GM12892 (cell line): ENCODE results near the gene ACOT7.

ENCODE experiments used
- POLR2A ChIP-seq: IDR thresholded peaks from 2 replicates; pipeline ENCODE4 v1.6.1; 2011; ENCODE audit warnings: low read depth, low read length, control low read depth
- POLR2AphosphoS5 ChIP-seq: IDR thresholded peaks from 2 replicates; pipeline ENCODE4 v1.6.1; 2011; ENCODE audit warnings: low read depth, low read length, control low read depth

DNA sequence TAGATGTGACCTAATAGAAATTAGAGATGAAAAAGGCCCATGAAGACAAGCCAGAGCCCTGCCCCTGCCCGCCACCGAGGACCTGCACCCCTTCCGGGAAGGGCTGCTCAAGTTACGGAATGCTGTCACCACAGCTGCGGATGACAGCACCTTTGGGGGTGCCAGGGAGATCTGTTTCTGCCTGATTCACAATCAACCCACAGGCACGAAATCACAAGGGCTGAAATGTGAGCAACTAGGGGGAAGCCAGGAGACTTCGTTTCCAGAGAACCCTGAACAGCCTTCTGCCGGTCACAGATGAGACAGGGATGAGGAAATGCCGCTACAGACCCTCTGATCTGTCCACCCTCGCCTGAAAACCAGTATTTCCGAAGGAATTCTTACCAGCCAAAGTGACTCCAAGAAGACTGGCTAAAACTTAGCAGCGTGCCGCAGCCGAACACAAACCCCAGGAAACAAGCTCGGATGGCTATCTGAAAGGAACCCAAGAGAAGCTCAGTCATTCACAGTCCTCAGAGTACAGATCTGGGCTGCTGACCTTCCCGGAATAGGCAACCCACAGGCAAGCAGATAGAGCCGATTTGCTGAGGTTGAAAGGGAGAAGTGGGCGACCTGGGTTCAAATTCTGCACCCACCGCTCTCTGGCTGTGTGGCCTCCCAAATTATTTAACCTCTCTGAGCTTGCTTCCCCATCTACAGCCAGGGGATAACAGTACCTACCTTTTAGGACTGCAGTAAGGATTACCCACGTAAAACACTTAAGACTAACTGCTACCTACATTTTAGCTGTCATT, 158.9 kb downstream of the ACOT7 start:
- no peak for TF ChIP-seq POLR2AphosphoS5
- TF ChIP-seq POLR2A = no peak; the same call in 1 of the 2 replicates
